ENCODE data around the gene BDP1. TPM values are rescaled to one million over a fixed set of nuclear protein-coding genes. Genes with fewer than 3 reads are reported as not detected.
"Not testable (repeated sequence)": the region's sequence is repeated elsewhere in the genome, so short reads cannot be mapped to it uniquely, and the experiment has no call there.

Gene BDP1
- total RNA-seq, 4 donors from 2014 or later = 24.4 to 29.5 (median 25.5) TPM

- TF ChIP-seq EP300 (IDR thresholded peaks at IDR 0.05) (no peak), POLR2AphosphoS5 (IDR thresholded peaks at IDR 0.05) (no peak), CTCF (IDR thresholded peaks at IDR 0.05) (no peak), POLR2A (IDR thresholded peaks at IDR 0.05; ENCODE audit: low read depth) (no peak)
- H3K36me3 ChIP-seq = peaks cover 0 to 5% (median 0%) of the 10 kb centered on the region in 4 donors
- 100% methylated on average over 3 of the region's 3 CpGs for WGBS
- H3K9me3 ChIP-seq = no peaks in the 10 kb centered on the region
- intact Hi-C loops (cut with DNase I) = no loop called here
- no peak overlapping the region for H3K27ac ChIP-seq (replicated peaks in 1 of 4)
- H3K4me1 ChIP-seq = no peaks in the 10 kb centered on the region
- no peaks in the 10 kb centered on the region for H3K27me3 ChIP-seq
- no peak overlapping the region for H3K4me3 ChIP-seq
- no peak for DNase-seq (ENCODE audit: extremely low spot score)
Measured at GRCh38 chr5:71576241-71576640, 120.8 kb downstream of the BDP1 start.

GRCh38 chr5:71577839-71578238, 122.4 kb downstream of the BDP1 start:
- DNase-seq (ENCODE audit: extremely low spot score); intact Hi-C loops (cut with DNase I); H3K27ac ChIP-seq (replicated peaks in 1 of 4); H3K4me1 ChIP-seq; H3K9me3 ChIP-seq; H3K36me3 ChIP-seq; H3K4me3 ChIP-seq; H3K27me3 ChIP-seq: not testable (repeated sequence)
- WGBS = over 99% methylated on average over 6 of the region's 6 CpGs

GRCh38 chr5:71582945-71583584, 127.6 kb downstream of the BDP1 start:
- Histone ChIP-seq H3K4me1 (peaks cover 10 to 12% (median 12%) of the 10 kb centered on the region in 4 donors), H3K9me3 (no peaks in the 10 kb centered on the region), H3K27me3 (no peaks in the 10 kb centered on the region), H3K27ac (replicated peaks in 1 of 4) (no peak overlapping the region), H3K4me3 (no peak overlapping the region), H3K36me3 (peaks cover 0 to 1% (median 0%) of the 10 kb centered on the region in 4 donors)
- DNase-seq (ENCODE audit: extremely low spot score) = peak; percentile 55
- no peak for TF ChIP-seq CTCF (IDR thresholded peaks at IDR 0.05)
- no peak for TF ChIP-seq POLR2AphosphoS5 (IDR thresholded peaks at IDR 0.05)
- TF ChIP-seq EP300 (IDR thresholded peaks at IDR 0.05) = no peak
- no peak for TF ChIP-seq POLR2A (IDR thresholded peaks at IDR 0.05; ENCODE audit: low read depth)
- intact Hi-C loops (cut with DNase I) = no loop called here
- 83% methylated on average over 4 of the region's 4 CpGs for WGBS

- no peak for TF ChIP-seq POLR2AphosphoS5 (IDR thresholded peaks at IDR 0.05)
- TF ChIP-seq POLR2A (IDR thresholded peaks at IDR 0.05; ENCODE audit: low read depth) = no peak
- no peak for TF ChIP-seq CTCF (IDR thresholded peaks at IDR 0.05)
- TF ChIP-seq EP300 (IDR thresholded peaks at IDR 0.05) = no peak
- DNase-seq (ENCODE audit: extremely low spot score) = peak; percentile 80
- Histone ChIP-seq H3K4me1 (peaks cover 17 to 38% (median 26%) of the 10 kb centered on the region in 4 donors), H3K27ac (replicated peaks in 1 of 4) (peak overlapping the region; percentile 81 to 89 (median 82)), H3K9me3 (no peaks in the 10 kb centered on the region), H3K4me3 (peak overlapping the region; percentile 71 to 85 (median 79)), H3K36me3 (no peaks in the 10 kb centered on the region), H3K27me3 (no peaks in the 10 kb centered on the region)
- WGBS = 79% methylated on average over 22 of the region's 22 CpGs
- intact Hi-C loops (cut with DNase I) = no loop called here
Measured at GRCh38 chr5:71586052-71586940, 130.8 kb downstream of the BDP1 start.

Data from esophagus muscularis mucosa (tissue), 4 donors.